B cell (primary cell): ENCODE data around the gene PLAAT1. TPM values are rescaled to one million over a fixed set of nuclear protein-coding genes. Genes with fewer than 3 reads are reported as not detected.

Experiments
- ATAC-seq: fragments of 200-7000 bp; cut with Tn5 transposase; one replicate; pipeline ENCODE4 v1.10.0; 2021; ENCODE audit warnings: low read depth, mild to moderate bottlenecking, moderate number of reproducible peaks, moderate library complexity
- CTCF ChIA-PET: fragments of 350-600 bp; sonication (Branson Sonifier 250); formaldehyde crosslinking; loops from one replicate; lab custom pipeline; 2021; ENCODE audit warnings: antibody characterized with exemption, inconsistent platforms; lab: Charles Lee
- POLR2A ChIA-PET: fragments of 350-600 bp; sonication (Branson Sonifier 250); formaldehyde crosslinking; loops from one replicate; lab custom pipeline; 2021; ENCODE audit warnings: antibody characterized with exemption; lab: Charles Lee
- DNase-seq: peaks from one replicate; pipeline ENCODE4 v3.0.0; 2013
- H2AFZ ChIP-seq: 2 replicates; pipeline ENCODE4 v1.6.1; 2012; ENCODE audit warnings: mild to moderate bottlenecking, low read depth, low read length; ENCODE audit not compliant: insufficient read depth, poor library complexity, severe bottlenecking
- H3K27ac ChIP-seq, 2 donors: 1 replicate in 1 of 2; 2 replicates in 1 of 2; pipeline ENCODE4 v1.5.1; 2012 to 2013; ENCODE audit warnings: low read length in 2 of 2, mild to moderate bottlenecking in 2 of 2, moderate library complexity in 1 of 2
- H3K27me3 ChIP-seq, 4 experiments: fragments of 200-600 bp in 1 of 4; sonication (generic) in 1 of 4; replicated peaks in 1 of 4; 1 replicate in 2 of 4; 2 replicates in 2 of 4; pipeline versions ENCODE4 v1.6.1 to v1.7.0; 2013 to 2016; ENCODE audit warnings: low read length in 3 of 4, mild to moderate bottlenecking in 2 of 4, mixed read lengths in 1 of 4, moderate library complexity in 1 of 4; ENCODE audit not compliant: insufficient read depth in 4 of 4, control insufficient read depth in 3 of 4; ENCODE audit errors: control extremely low read depth in 1 of 4
- H3K36me3 ChIP-seq, 2 experiments: replicated peaks in 1 of 2; 1 replicate in 1 of 2; 2 replicates in 1 of 2; pipeline versions ENCODE4 v1.6.1 to v1.7.1; 2013; ENCODE audit warnings: low read length in 1 of 2; ENCODE audit not compliant: insufficient read depth in 2 of 2, control insufficient read depth in 1 of 2; ENCODE audit errors: control extremely low read depth in 1 of 2, extremely low read depth in 1 of 2
- H3K4me1 ChIP-seq, 2 donors: fragments of 200-600 bp in 1 of 2; sonication (generic) in 1 of 2; 1 replicate in 1 of 2; 2 replicates in 1 of 2; pipeline versions ENCODE4 v1.5.1 to v1.6.1; 2013 to 2017; ENCODE audit warnings: low read length in 2 of 2; ENCODE audit not compliant: control insufficient read depth in 2 of 2, insufficient read depth in 2 of 2
- H3K4me2 ChIP-seq: replicated peaks from 2 replicates; pipeline ENCODE3; 2012; ENCODE audit warnings: mild to moderate bottlenecking, low read depth, low read length; ENCODE audit not compliant: poor library complexity, severe bottlenecking
- H3K4me3 ChIP-seq, 5 experiments: fragments of 200-600 bp in 1 of 5; sonication (generic) in 1 of 5; 1 replicate in 3 of 5; 2 replicates in 2 of 5; pipeline versions ENCODE4 v1.5.1 to v1.7.0; 2011 to 2016; ENCODE audit warnings: low read length in 4 of 5, mild to moderate bottlenecking in 4 of 5, low read depth in 2 of 5, control low read depth in 1 of 5, moderate library complexity in 1 of 5; ENCODE audit not compliant: insufficient read depth in 1 of 5; ENCODE audit errors: control extremely low read depth in 1 of 5, extremely low read depth in 1 of 5
- H3K79me2 ChIP-seq: fragments of 200-600 bp; sonication (generic); one replicate; pipeline ENCODE4 v1.6.0; 2016; ENCODE audit warnings: low read length; ENCODE audit not compliant: control insufficient read depth, insufficient read depth
- H3K9ac ChIP-seq: fragments of 200-600 bp; sonication (generic); 2 replicates; pipeline ENCODE4 v1.6.1; 2017; ENCODE audit warnings: mild to moderate bottlenecking, low read length, moderate library complexity
- H3K9me3 ChIP-seq, 3 donors: one replicate each; pipeline versions ENCODE4 v1.6.1 to v1.7.1; 2013; ENCODE audit warnings: low read length in 2 of 3; ENCODE audit not compliant: control insufficient read depth in 2 of 3, insufficient read depth in 1 of 3; ENCODE audit errors: control extremely low read depth in 1 of 3
- H4K20me1 ChIP-seq: 2 replicates; pipeline ENCODE4 v1.6.0; 2012; ENCODE audit warnings: mild to moderate bottlenecking, low read length; ENCODE audit not compliant: insufficient read depth, control insufficient read depth, poor library complexity, severe bottlenecking
- H3K27ac Mint-ChIP-seq: one replicate; pipeline ENCODE4 v1.8.0; 2021; ENCODE audit warnings: mixed read lengths
- H3K27me3 Mint-ChIP-seq: one replicate; pipeline ENCODE4 v1.8.0; 2021; ENCODE audit warnings: mixed read lengths
- H3K4me1 Mint-ChIP-seq: one replicate; pipeline ENCODE4 v1.8.0; 2021; ENCODE audit warnings: mixed read lengths
- H3K4me3 Mint-ChIP-seq: one replicate; pipeline ENCODE4 v1.8.0; 2021; ENCODE audit warnings: mixed read lengths
- H3K9me3 Mint-ChIP-seq: one replicate; pipeline ENCODE4 v1.8.0; 2022; ENCODE audit warnings: mixed read lengths; ENCODE audit not compliant: insufficient read depth
- CTCF ChIP-seq: fragments of 200-600 bp; IDR thresholded peaks from one replicate; pipeline ENCODE4 v1.8.0; 2022; ENCODE audit warnings: antibody characterized with exemption, mild to moderate bottlenecking
- EZH2 ChIP-seq: IDR thresholded peaks from 2 replicates; pipeline ENCODE4 v1.6.1; 2012; ENCODE audit warnings: borderline replicate concordance, low read depth, mild to moderate bottlenecking, moderate library complexity, low read length; ENCODE audit not compliant: insufficient read depth, poor library complexity, severe bottlenecking
- WGBS: methylation state at CpG from one replicate; pipeline ENCODE4 v1.1.5; 2013; ENCODE audit warnings: missing lambda C conversion rate; ENCODE audit not compliant: insufficient coverage; 5-methylcytosine and 5-hydroxymethylcytosine counted together
- intact Hi-C: fragments of 100-400 bp; cut with micrococcal nuclease; formaldehyde crosslinking; loops from one replicate; pipeline ENCODE4 v1.10.0; 2022
- polyA plus RNA-seq: library from polyadenylated mRNA; depleted of rRNA; stranded (reverse); fragments of >200 nt; gene quantifications from 2 replicates; pipeline ENCODE4 v1.2.3, GENCODE V29; 2012
- total RNA-seq, 2 donors: library from RNA; stranded (reverse); fragments of 120-200 nt in 1 of 2; gene quantifications; 1 replicate in 1 of 2; 2 replicates in 1 of 2; pipeline versions ENCODE4 v1.2.3 to v1.2.4, GENCODE V29; 2013 to 2022

PLAAT1 gene
- total and polyA plus RNA-seq, 2 donors (not counting 1 experiment from before 2014, with no cell fraction given), result not detected

- ChIA-PET POLR2A (no interaction called here), CTCF (no interaction called here)
- Histone ChIP-seq H2AFZ (no peak overlapping the region), H3K9ac (no peak overlapping the region), H3K4me1 (no peaks in the 10 kb centered on the region), H3K79me2 (no peaks in the 10 kb centered on the region), H3K4me3 (no peak overlapping the region), H3K27me3 (no peaks in the 10 kb centered on the region), H3K27ac (no peak overlapping the region), H4K20me1 (no peaks in the 10 kb centered on the region), H3K4me2 (no peak overlapping the region), H3K36me3 (no peaks in the 10 kb centered on the region), H3K9me3 (no peaks in the 10 kb centered on the region)
- 100% methylated on average over 1 of the region's 1 CpG for WGBS
- DNase-seq, result no peak
- Mint-ChIP-seq H3K4me1 (no peaks in the 10 kb centered on the region), H3K9me3 (no peaks in the 10 kb centered on the region), H3K27ac (no peak overlapping the region), H3K4me3 (no peak overlapping the region), H3K27me3 (peaks cover 6% of the 10 kb centered on the region)
- no peak for TF ChIP-seq CTCF
- TF ChIP-seq EZH2, result no peak
- no peak for ATAC-seq
- intact Hi-C loops, result no loop called here
Observed at GRCh38 chr3:193261970-193262369, 20.9 kb downstream of the PLAAT1 start.

GRCh38 chr3:193262707-193263106, 21.7 kb downstream of the PLAAT1 start:
- intact Hi-C loops, result no loop called here
- H3K9ac ChIP-seq, result no peak overlapping the region
- H3K27ac Mint-ChIP-seq, result no peak overlapping the region
- ATAC-seq (no peak), DNase-seq (no peak)
- no peaks in the 10 kb centered on the region for H3K4me1 ChIP-seq
- H4K20me1 ChIP-seq, result no peaks in the 10 kb centered on the region
- no peaks in the 10 kb centered on the region for H3K27me3 ChIP-seq
- no peaks in the 10 kb centered on the region for H3K9me3 Mint-ChIP-seq
- no CpG with 5 or more reads among the region's 5 CpGs for WGBS
- ChIA-PET POLR2A (no interaction called here), CTCF (no interaction called here)
- no peak overlapping the region for H3K4me3 Mint-ChIP-seq
- no peaks in the 10 kb centered on the region for H3K79me2 ChIP-seq
- H3K4me2 ChIP-seq, result no peak overlapping the region
- TF ChIP-seq EZH2 (no peak), CTCF (no peak)
- H3K27ac ChIP-seq, result no peak overlapping the region
- H3K4me1 Mint-ChIP-seq, result no peaks in the 10 kb centered on the region
- no peak overlapping the region for H2AFZ ChIP-seq
- H3K36me3 ChIP-seq, result no peaks in the 10 kb centered on the region
- no peaks in the 10 kb centered on the region for H3K9me3 ChIP-seq
- peaks cover 5% of the 10 kb centered on the region for H3K27me3 Mint-ChIP-seq
- H3K4me3 ChIP-seq, result no peak overlapping the region
